ENCODE data around the gene RBM47.
"Not testable (repeated sequence)": the region's sequence is repeated elsewhere in the genome, so short reads cannot be mapped to it uniquely, and the experiment has no call there.

The RBM47 gene

DNA sequence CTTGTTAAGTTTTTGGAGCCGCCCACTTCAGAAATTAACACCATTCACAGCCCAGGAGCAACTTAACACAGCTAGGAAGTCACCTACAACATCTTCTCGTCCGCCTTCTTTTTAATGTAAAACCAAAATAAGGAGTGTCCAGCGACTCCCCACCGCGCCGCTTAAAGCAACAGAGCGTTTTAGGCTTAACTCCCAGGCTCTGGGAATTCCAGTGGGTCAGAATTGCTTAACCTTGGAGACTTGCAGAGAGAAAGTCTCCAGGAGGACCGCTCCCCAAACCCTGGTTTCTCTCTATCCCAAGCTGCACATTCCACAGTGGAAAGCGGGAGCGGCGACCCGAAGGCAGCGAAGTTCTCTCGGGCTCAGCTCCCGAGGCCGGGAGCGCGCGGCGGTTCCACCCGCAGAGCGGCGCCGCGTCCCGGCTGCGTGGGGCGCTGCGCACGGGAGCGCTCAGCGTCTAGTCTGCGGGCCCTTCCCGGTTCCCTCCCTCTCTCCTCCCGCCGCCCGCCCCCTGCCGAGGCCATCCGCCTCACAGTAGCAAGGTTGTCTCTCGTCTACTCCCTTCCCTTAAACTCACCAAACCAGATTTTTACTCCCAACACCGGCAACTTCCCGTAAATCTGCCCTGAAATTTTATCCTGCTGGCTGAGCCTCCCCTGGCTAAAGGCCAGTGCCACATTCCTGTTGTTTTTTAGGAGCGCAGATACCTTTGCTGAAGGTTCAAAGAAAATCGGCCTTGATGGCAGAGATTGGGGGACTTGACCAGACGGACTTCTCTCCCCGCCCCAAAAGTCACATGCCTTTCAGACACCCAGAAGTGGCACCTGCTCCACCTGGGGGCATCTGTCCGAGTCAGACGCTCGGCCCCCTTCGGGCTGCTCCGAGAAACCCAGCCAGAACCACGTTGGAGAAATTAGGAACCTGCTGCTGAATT, at the start of gene RBM47:
RBM47 (minus strand) TSS at position 464 of the 934 bp plus-strand sequence. CDS start 190,971 bp downstream, outside the sequence.
- in situ Hi-C loops (cut with HindIII; ENCODE audit: low sequenced_read_pairs): no loop called here

DNA sequence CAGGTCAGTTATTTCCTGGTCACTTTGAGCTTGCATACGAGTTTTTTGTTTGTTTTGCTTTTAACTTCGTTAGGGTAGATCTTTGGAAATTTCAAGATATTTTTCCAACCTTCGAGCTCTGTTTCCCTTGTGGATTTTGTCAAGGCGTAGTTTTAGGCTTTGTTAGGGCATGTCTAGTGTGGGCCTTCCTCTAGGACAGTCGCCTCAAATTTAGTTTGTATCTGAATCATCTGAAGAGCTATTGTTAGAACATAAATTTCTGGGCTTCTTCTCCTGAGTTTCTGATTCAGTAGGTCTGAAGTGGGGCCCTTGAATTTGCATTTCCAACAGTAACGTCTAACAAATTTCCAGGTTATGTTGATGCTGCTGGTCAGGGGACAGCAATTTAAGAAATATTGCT, 48.8 kb upstream of the RBM47 start:
- in situ Hi-C loops (cut with HindIII; ENCODE audit: low sequenced_read_pairs): no loop called here

DNA sequence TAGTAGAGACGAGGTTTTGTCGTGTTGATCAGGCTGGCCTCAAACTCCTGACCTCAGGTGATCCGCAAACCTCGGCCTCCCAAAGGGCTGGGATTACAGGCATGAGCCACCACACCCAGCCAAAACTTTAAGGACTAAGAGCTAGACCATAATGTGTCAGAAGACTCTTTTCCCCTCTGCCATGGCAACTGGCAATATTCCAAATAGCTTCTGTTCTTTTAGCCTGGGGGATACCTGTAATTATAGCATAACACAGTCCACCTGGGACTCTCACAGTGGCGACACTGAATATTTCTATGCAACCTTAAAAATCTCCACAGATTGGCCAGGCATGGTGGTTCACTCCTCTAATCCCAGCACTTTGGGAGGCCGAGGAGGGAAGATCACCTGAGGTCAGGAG, 45.5 kb upstream of the RBM47 start:
- in situ Hi-C loops (cut with HindIII; ENCODE audit: low sequenced_read_pairs): no loop called here

DNA sequence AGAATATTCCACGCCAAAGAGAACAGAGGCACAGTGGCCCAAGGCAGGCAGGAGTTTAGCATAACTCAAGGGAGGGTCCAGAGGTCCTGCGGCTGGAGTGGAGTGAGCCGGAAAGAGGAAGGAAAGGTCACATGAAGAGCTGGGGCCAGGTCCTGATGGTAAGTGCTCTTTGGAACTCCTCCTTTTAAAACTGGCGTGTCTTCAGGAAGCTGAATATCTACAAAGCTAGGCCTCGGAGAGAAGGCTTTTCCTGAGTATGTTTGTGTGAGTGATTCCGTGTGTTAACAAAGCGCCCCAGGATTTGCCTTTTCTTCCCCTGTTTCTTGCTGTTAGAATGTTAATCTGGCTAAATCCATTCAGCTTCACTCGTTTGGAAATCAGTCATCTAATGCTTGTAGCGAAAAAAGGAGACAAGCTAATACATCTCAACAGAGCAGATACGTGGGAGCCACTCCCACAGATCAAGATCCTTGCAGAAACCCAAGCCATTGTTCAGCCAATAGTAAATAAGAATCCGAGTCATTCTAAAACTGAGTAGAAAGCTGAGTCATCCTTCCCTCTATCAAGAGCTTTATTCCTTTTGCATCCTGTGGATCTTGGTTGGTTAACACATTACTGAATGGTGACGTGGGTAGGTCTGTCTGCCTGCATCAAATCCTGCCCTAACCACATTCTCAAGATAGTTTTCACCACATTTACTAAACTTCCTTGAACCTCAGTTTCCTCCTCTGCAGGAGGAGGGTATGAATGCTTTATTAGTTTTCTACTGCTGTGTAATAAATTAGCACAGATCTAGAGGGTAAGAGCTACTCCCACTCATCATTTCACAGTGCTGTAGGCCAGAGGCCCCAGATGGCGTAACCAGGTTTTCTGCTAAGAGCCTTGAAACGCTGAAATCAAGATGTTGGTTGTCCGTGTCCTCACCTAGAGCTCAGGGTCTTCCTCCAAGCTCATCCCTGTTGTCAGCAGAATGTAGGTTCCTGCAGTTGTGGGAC, 43.2 kb upstream of the RBM47 start:
- in situ Hi-C loops (cut with HindIII; ENCODE audit: low sequenced_read_pairs): no loop called here

DNA sequence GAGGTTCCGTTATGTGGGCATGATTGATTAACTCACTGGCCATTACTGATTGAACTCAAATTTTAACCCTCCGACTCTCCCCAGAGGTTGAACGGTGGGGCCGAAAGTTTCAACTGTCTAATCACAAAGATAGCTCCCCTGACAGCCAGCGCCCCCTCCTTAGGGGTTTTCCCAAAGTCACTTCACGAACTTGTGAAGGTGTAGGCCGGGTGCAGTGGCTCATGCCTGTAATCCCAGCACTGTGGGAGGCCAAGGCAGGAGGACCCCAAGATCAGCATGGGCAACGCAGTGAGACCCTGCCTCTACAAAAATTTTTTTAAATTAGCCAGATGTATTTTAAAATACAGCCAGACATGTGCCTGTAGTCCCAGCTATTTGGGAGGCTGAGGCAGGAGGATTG, 39.8 kb upstream of the RBM47 start:
- in situ Hi-C loops (cut with HindIII; ENCODE audit: low sequenced_read_pairs): no loop called here

DNA sequence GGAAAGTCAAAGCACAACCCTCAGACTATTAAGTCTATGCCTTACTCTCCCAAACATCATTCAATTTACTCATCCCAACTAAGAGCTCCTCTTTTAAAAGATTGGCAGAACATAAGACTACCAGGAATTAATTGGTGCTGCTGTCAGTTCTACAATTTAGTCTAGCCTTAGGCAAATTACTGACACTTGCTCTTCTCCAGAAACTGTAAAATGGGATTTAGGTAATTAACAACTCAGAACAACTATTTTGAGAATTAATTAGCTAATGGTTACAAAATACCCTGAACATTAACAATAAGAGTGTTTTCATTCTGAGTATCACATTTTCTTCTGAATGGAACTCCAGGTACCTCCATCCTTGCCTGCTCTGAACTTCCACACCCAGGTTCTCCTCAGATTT, 36.2 kb upstream of the RBM47 start:
- in situ Hi-C loops (cut with HindIII; ENCODE audit: low sequenced_read_pairs): no loop called here

DNA sequence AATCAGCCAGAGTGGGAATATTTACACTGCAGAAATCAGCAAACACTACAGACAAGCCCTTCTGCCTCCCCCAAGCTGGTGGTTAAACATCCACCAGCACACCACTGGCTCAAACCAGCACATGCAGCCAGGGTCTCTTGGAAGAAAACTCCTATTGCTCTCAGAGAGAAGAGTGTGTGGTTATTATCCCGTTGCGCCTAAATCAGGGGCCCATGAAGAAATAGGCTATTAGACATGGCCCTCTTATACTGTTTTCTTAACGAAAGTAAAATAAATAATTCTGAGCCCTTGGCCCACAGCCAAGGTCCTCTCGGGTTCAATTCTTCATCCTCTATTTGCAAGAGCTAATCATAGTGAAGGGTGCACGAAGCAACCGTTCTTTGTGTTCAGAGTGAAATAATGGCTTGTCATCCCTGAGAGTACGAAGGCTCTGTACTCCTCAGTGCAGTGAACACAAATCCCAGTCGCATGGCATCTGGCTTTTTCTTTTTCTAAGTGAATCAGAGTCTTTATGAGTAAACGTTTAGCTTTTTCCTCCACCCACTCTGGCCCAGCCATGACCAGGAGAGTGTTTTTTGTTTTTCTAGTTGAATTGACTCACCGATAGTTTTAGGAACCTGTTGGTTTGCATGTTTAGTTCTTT, 33.4 kb upstream of the RBM47 start:
- in situ Hi-C loops (cut with HindIII; ENCODE audit: low sequenced_read_pairs): no loop called here

DNA sequence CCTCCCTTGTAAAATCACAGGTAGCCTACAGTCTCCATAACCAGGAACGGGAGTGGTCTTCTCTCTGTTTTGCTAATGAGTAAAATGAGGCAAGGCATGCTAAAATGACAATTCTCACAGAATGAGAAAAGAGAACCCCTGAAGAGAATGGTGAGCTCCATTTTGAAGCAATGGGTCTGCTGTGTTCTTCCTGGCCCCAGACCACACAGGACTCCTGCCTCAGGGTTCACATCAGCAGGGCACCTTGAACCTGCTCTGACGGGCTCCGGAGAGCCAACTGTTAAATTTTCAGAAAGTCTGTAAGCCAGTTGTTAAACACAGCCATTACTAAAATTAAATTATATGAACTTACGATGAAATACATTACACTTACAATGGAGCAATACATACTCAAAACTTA, 32.1 kb upstream of the RBM47 start:
- in situ Hi-C loops (cut with HindIII; ENCODE audit: low sequenced_read_pairs): no loop called here

DNA sequence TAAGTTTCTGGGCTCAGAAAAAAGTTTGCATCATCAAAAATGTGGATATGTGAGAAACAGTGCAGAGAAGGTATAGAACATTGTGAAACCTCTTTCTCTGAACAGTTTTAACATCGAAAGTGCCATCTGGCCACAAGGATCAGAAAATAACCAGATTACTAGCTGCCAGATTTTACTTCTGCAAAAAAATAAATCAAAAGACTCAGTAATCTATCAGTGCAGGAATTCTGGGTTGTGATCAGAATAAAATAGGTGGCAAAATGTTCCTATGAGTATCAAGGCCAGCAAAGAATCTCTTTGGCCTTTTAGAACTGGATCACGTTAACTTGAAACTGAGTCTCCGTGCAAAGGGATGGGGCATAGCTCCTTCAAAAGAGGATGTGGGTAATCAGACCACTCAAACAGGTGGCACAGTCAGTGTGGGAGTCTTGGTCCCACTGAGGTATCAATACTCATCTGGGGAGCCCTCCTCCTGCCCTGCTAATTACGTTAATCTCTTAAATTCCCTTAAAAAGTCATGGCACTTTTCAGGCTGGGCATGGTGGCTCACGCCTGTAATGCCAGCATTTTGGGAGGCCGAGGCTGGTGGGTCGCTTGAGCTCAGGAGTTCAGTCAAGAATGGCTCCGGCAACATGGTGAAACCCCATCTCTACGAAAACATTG, 26.7 kb upstream of the RBM47 start:
- in situ Hi-C loops (cut with HindIII; ENCODE audit: low sequenced_read_pairs): no loop called here

DNA sequence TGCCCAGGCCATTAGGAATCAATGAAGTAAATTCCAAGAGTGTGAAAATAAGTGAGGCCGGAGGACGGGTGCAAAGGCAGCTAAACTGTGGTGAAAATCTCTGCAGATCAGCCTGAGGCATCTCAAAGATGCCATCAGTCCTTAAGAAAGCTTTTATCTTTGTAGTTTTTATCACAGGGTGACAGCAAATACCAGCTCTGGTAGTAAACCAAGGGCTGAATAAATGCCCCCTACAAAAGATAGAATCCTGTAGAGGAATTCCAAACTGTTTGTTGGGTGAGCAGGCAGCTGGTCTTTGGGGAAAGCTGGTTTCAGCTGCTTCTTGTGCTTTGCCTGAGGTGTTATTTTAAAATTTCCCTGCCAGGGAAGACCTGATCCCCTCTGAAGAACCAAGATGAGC, 21.6 kb upstream of the RBM47 start:
- in situ Hi-C loops (cut with HindIII; ENCODE audit: low sequenced_read_pairs): no loop called here

DNA sequence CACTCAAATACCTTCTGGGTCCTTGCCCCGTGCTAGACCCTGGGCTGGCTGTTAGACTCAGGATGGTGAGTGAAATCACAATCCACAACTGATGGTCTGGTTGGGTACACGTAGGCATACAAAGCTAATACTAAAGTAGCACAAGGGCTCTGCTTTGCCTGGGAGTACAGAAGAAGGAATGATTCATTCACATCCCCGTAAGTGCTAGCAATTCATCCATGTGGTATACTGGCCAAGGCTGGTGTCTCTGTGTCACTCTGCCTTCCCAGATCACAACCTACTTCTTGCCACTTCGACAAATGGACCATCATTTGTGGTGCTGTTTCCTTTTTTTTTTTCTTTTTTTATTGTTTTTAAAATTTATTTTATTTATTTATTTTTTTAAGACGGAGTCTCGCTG, 19.7 kb upstream of the RBM47 start:
- in situ Hi-C loops (cut with HindIII; ENCODE audit: low sequenced_read_pairs): no loop called here

DNA sequence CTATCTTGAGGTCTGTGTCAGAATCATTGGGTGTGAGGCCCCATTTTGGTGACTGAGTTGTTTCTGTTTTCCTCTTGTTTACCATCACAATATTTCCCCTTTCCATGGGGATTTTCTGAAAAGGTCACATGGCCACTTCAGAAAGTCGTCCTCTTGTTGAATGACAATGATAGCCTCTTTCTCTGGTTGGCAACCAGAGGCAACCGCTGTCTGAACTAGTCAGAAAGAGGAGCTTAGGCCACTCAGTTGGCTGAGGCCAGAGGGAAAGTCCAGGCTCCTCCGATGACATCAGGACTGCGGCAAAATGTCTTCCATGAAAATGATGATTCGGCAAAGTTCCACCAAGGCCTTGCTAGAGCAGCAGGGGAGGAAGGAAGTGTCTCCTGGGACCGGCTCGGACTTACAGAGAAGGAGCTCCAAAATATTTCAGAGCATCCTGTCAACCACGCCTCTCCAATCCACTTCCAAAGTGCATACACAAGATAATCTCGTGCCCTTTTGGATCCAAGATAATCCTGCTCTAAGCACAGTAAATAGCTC, 19.1 kb upstream of the RBM47 start:
- in situ Hi-C loops (cut with HindIII; ENCODE audit: low sequenced_read_pairs): no loop called here

DNA sequence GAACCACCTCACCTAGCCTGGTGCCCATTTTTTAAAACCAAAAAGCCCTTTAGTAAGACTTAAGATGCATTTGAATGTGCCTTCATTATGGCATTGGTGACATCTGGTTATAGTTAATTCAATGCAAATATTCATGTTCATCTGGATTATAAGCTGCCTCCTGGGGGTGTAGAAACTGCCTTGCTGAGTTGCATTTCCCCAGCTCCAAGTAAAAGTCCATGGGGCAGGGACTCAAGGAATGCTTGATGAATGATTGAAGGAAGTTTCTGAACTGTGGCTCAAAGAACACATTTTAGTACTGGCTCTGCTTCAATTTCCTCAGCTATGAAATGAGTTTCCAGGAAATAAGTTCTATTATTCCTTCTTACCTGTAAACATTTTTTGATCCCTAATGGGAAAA, 18.5 kb upstream of the RBM47 start:
- in situ Hi-C loops (cut with HindIII; ENCODE audit: low sequenced_read_pairs): no loop called here

DNA sequence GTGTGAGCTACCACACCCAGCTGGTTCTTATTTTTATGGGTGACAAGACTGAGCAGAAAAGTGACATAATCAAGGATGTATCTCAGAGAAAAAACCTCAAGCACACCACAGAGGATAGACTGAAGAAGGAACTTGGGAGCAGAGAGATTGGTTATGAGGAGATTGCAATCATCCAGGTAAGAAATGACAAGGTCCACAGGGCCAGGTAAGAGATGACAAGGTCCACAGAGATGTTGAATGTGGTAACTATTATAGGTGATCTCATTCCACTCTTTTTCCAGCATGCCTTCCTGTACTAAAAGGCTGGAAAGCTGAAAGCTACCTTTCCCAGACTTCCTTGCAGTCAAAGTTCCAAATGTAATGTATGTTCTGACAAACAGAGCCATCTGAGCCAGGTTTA, 15.9 kb upstream of the RBM47 start:
- in situ Hi-C loops (cut with HindIII; ENCODE audit: low sequenced_read_pairs): no loop called here

DNA sequence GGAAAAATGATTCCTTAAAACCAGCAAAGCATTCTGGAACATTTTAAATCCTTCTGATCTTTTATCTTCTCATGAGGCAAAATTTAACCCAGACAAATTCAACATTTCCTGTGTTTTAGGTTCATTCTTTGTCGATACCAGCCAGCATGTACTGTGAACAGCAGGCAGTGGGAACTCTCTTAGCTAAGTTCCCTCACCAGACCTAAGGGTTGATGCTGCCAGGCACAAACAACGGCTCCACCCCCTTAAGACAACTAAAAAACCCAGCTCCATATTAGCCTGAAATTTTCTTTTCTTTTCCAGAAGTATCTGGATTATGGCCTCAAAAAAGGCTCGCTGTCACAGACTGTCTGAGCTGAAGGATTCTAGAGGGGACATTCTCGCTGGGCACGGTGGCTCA, 2.4 kb upstream of the RBM47 start:
- in situ Hi-C loops (cut with HindIII; ENCODE audit: low sequenced_read_pairs): no loop called here

DNA sequence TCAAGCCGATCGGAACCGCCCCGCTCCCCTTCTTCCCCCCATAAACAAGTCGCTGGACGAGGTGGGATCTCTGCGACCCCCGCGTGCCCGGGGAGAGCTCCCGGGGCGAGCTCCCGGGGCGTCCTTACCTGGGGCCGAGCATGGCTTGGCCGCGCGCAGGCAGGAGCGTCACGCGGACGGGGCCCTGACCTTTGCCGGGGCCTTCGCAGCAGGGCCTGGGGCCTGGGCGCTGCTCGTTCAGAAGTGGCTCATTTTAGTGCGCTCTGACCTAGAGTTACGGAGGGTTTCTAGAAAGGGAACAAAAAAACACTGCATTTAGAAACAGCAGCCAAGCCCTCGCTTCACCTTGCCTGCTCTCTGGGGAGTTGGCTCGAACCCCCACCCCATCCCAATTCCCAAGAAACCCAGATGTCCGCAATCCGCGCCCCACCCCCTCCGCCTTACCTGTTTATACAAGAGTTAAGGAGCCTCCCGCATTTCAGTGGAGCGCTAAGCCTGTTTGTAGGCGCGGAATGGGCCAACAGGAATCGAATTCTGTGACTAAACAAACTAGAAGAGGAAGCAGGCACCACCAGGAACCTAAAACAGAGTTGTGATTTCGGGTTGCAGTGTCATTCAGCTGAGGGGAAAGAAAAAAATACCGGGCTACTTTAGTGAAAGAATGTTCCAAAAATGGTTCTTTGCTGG, 814 bp upstream of the RBM47 start:
- in situ Hi-C loops (cut with HindIII; ENCODE audit: low sequenced_read_pairs): no loop called here

DNA sequence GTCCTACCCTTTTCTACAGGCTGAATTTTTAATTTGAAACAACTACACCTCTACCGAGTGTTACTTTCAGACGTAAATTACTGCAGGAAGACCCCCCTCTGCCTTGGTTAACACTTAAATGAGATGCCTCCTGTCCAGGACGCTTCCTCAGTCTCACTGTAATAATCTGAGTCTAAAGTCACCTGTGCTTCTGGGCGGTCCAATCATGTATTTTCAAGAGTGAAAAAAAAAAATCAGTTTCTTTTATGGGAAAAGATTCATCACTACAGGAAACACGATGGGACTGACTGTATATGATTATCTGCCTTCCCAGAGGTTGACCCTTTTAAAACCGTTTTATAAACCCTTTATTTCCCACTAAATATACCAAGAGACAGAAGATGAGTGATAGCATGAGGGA, 776 bp downstream of the RBM47 start:
- in situ Hi-C loops (cut with HindIII; ENCODE audit: low sequenced_read_pairs): no loop called here

DNA sequence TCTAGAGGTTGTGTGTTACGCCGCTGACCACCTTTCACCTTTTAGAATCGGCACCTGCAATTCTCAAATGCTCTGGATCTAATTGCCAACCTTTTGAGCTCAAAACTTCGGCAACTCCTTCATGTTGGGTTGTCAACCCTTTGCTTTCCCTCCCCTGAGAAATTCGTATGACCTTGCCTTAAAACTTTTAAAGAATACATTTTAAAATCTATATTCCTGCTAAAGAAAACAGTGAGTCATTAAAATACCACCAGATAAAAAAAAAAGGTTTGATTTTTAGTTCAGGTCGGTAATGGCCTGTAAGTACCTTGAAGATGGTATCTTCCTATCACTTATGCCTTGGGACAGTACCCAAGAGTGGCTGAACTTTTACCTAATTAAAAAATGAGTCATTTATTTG, 1.3 kb downstream of the RBM47 start:
- in situ Hi-C loops (cut with HindIII; ENCODE audit: low sequenced_read_pairs): not testable (repeated sequence)

DNA sequence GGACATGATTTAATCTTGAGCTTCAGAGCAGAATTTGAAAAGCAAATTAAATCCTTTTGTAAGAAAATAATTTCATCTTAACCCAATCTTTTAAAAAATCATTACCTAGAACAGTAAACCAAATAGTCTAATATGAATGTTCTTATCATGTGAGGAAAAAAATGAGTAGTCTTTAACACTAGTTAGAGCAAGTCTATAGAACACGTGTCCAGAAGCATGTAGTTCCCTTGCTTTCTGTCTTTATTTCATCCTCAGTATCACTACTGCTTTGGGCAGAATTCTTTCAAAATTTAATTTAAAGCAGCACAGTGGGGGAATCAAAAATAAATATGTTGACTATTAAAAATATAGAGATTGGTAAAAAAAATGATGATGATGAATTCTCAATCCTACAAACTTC, 2.1 kb downstream of the RBM47 start:
- in situ Hi-C loops (cut with HindIII; ENCODE audit: low sequenced_read_pairs): no loop called here

Data from endothelial cell of hepatic sinusoid (primary cell).